ENCODE measurements around the gene DAD1. TPM values are rescaled to one million over a fixed set of nuclear protein-coding genes. Genes with fewer than 3 reads are reported as not detected.

Gene DAD1
- total RNA-seq, 2 donors from 2014 or later = 176 to 193 TPM

DNA sequence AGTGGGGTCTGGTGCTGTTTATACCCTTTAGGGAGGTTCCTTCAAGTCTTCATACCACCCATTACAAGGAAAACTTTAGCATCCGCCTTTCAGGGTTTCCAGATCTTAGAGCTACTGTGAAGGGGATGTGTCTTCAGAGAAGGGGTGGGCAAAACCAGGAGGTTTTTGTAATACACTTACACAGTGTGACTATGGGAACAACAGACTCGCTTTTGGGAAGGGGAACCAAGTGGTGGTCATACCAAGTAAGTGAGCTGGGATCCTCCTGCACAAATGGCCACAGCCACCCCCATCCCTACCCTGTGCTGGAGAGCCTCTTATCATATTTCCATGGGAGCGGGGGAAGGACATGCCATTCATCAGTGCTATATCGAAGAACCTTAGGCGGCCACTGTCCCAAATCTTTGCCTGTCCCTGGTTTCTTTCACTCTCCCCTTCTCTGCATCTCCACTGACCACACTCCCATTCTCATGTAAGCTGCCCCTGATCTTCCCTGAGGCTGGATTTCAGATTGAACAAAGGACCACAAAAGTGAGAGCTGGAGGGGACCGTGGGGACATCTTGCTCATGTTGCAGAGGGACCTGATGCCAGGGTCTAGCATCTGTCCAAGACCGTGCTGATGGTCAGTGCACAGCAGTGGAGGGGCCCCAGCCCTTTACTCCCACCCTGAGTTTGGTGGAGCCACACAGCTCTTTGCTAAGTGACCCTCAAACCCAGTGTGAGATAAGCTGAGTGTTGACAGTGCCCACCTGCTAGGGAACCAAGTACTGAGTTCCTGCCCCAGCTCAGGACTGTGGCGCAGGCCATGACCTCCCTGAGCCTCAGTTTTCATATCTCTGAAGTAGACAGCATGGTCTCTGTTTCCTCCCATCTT, 51.4 kb downstream of the DAD1 start:
- peaks cover 3% of the 10 kb centered on the region for H3K4me1 Mint-ChIP-seq
- Histone ChIP-seq H3K4me3 (ENCODE audit: low read length) (no peak overlapping the region), H3K27me3 (ENCODE audit: control insufficient read depth, insufficient read depth, low read length, poor library complexity, severe bottlenecking) (no peaks in the 10 kb centered on the region), H3K27ac (ENCODE audit: low read depth, low read length) (no peak overlapping the region), H3K9me3 (ENCODE audit: control insufficient read depth, low read length) (no peaks in the 10 kb centered on the region), H3K9ac (ENCODE audit: extremely low read depth, low read length, poor library complexity, severe bottlenecking) (no peak overlapping the region), H3K36me3 (ENCODE audit: control insufficient read depth, insufficient read depth, low read length) (no peaks in the 10 kb centered on the region), H3K4me1 (ENCODE audit: control insufficient read depth, insufficient read depth, low read length) (no peaks in the 10 kb centered on the region)
- TF ChIP-seq CTCF (conservative IDR thresholded peaks at IDR 0.05) = no peak
- no peaks in the 10 kb centered on the region for H3K36me3 Mint-ChIP-seq (ENCODE audit: low read depth)
- no peak for DNase-seq
- H3K27ac Mint-ChIP-seq = no peak overlapping the region
- no peaks in the 10 kb centered on the region for H3K27me3 Mint-ChIP-seq (ENCODE audit: insufficient read depth)
- 88 to 100% methylated on average over 2 to 8 of the region's 8 CpGs for WGBS, 2 experiments (ENCODE audit: insufficient coverage in 1 of 2, insufficient read length in 1 of 2)
- H3K4me3 Mint-ChIP-seq = no peak overlapping the region
- H3K9me3 Mint-ChIP-seq = no peaks in the 10 kb centered on the region

- no peaks in the 10 kb centered on the region for H3K36me3 Mint-ChIP-seq (ENCODE audit: low read depth)
- H3K4me1 ChIP-seq (ENCODE audit: control insufficient read depth, insufficient read depth, low read length) = no peaks in the 10 kb centered on the region
- no peak for TF ChIP-seq CTCF (conservative IDR thresholded peaks at IDR 0.05)
- no peaks in the 10 kb centered on the region for H3K27me3 ChIP-seq (ENCODE audit: control insufficient read depth, insufficient read depth, low read length, poor library complexity, severe bottlenecking)
- H3K4me3 ChIP-seq (ENCODE audit: low read length) = no peak overlapping the region
- no peaks in the 10 kb centered on the region for H3K9me3 ChIP-seq (ENCODE audit: control insufficient read depth, low read length)
- no peak for DNase-seq
- H3K27ac Mint-ChIP-seq = no peak overlapping the region
- no peak overlapping the region for H3K9ac ChIP-seq (ENCODE audit: extremely low read depth, low read length, poor library complexity, severe bottlenecking)
- WGBS, 2 experiments (ENCODE audit: insufficient coverage in 1 of 2, insufficient read length in 1 of 2) = 91 to 93% methylated on average over 5 to 6 of the region's 6 CpGs
- no peak overlapping the region for H3K27ac ChIP-seq (ENCODE audit: low read depth, low read length)
- H3K27me3 Mint-ChIP-seq (ENCODE audit: insufficient read depth) = no peaks in the 10 kb centered on the region
- no peaks in the 10 kb centered on the region for H3K36me3 ChIP-seq (ENCODE audit: control insufficient read depth, insufficient read depth, low read length)
- no peak overlapping the region for H3K4me3 Mint-ChIP-seq
- peaks cover 3% of the 10 kb centered on the region for H3K4me1 Mint-ChIP-seq
- no peaks in the 10 kb centered on the region for H3K9me3 Mint-ChIP-seq
Observed at GRCh38 chr14:22536853-22537338, 52.1 kb downstream of the DAD1 start.

GRCh38 chr14:22535916-22536315, 53.1 kb downstream of the DAD1 start:
- no peaks in the 10 kb centered on the region for H3K27me3 Mint-ChIP-seq (ENCODE audit: insufficient read depth)
- DNase-seq = no peak
- no peaks in the 10 kb centered on the region for H3K36me3 Mint-ChIP-seq (ENCODE audit: low read depth)
- Histone ChIP-seq H3K4me1 (ENCODE audit: control insufficient read depth, insufficient read depth, low read length) (no peaks in the 10 kb centered on the region), H3K9me3 (ENCODE audit: control insufficient read depth, low read length) (no peaks in the 10 kb centered on the region), H3K36me3 (ENCODE audit: control insufficient read depth, insufficient read depth, low read length) (no peaks in the 10 kb centered on the region), H3K27me3 (ENCODE audit: control insufficient read depth, insufficient read depth, low read length, poor library complexity, severe bottlenecking) (no peaks in the 10 kb centered on the region), H3K27ac (ENCODE audit: low read depth, low read length) (no peak overlapping the region), H3K4me3 (ENCODE audit: low read length) (no peak overlapping the region), H3K9ac (ENCODE audit: extremely low read depth, low read length, poor library complexity, severe bottlenecking) (no peak overlapping the region)
- H3K4me1 Mint-ChIP-seq = peaks cover 3% of the 10 kb centered on the region
- no peak overlapping the region for H3K27ac Mint-ChIP-seq
- TF ChIP-seq CTCF (conservative IDR thresholded peaks at IDR 0.05) = no peak
- H3K9me3 Mint-ChIP-seq = no peaks in the 10 kb centered on the region
- H3K4me3 Mint-ChIP-seq = no peak overlapping the region

Data from endodermal cell (in vitro differentiated cells).